Cardiac muscle cell (in vitro differentiated cells and primary cell): ENCODE measurements around the gene PANK4. TPM values are rescaled to one million over a fixed set of nuclear protein-coding genes. Genes with fewer than 3 reads are reported as not detected.

ENCODE experiments used
- DNase-seq, 2 donors: peaks; one replicate each; pipeline versions ENCODE4 v3.0.0 to v3.0.0-alpha.2; 2010 to 2017; ENCODE audit warnings: low read depth in 1 of 2, low spot score in 1 of 2
- H3K27ac ChIP-seq: fragments of 200-600 bp; sonication (generic); 2 replicates; pipeline ENCODE4 v1.5.1; 2016
- H3K27me3 ChIP-seq: fragments of 200-600 bp; sonication (generic); 2 replicates; pipeline ENCODE4 v1.6.0; 2016; ENCODE audit warnings: control low read depth
- H3K36me3 ChIP-seq: fragments of 200-600 bp; sonication (generic); 2 replicates; pipeline ENCODE4 v1.5.1; 2016; ENCODE audit warnings: control low read depth
- H3K4me1 ChIP-seq: fragments of 200-600 bp; sonication (generic); 2 replicates; pipeline ENCODE4 v1.8.1; 2017; ENCODE audit warnings: low read depth, mild to moderate bottlenecking, mixed run types
- H3K4me3 ChIP-seq: fragments of 200-600 bp; sonication (generic); 2 replicates; pipeline ENCODE4 v1.5.1; 2016; ENCODE audit warnings: mild to moderate bottlenecking
- H3K9me3 ChIP-seq: fragments of 200-600 bp; sonication (generic); 2 replicates; pipeline ENCODE4 v1.5.1; 2017; ENCODE audit warnings: low read depth, mild to moderate bottlenecking, control low read depth
- CTCF ChIP-seq: IDR thresholded peaks from 2 replicates; pipeline ENCODE4 v1.5.1; 2012; ENCODE audit warnings: low read depth, mild to moderate bottlenecking, low read length
- polyA plus RNA-seq: library from polyadenylated mRNA; unstranded; fragments of >200 nt; fragmentation: Nextera tagmentation; extraction: Ambion mirVana; gene quantifications from 2 replicates; pipeline ENCODE4 v1.2.1, GENCODE V29; 2016
- total RNA-seq: library from RNA; depleted of rRNA; stranded (reverse); fragments of >200 nt; gene quantifications from 2 replicates; pipeline ENCODE4 v1.2.3, GENCODE V29; 2016

The PANK4 gene
- total and polyA plus RNA-seq, 2 experiments from 2014 or later, result 44.5 to 63.2 TPM

DNA sequence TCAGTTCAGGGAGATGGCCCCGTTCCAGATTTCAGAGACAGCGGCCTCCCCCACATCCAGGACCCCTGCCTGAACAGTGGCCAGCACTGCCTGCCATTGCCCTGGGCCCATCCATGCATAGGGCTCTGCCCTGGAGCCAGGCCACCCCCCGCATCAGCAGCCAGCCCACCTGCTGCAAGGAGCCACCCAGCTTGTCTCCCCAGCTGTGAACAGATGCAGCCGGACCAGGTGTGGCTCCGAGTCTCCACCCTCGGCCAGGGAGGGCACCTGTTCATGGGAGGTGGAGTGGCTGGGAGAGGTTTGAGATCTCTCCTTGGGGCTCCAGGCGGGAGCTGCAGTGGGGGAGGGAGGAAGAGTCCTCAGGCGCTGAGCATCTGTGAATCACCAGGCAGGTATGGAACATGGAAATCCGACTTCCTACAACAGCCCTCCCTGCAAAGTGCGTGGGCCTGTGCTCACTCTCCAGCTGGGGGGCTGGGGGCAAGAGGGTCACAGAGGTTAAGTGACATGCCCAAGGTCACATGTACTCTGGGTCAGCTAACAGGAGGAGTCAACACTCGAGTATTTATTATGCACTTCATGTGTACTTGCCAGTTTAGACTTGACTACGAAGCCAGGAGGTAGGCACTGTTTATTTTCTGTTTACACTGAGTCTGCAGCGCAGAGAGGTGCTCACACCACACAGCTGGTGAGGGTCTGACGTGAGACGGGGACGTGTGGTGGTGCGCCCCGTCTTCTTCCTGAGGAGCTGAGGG, 8.5 kb upstream of the PANK4 start:
- H3K4me1 ChIP-seq, result no peaks in the 10 kb centered on the region
- peaks cover 89% of the 10 kb centered on the region for H3K27me3 ChIP-seq
- H3K27ac ChIP-seq, result no peak overlapping the region
- no peak overlapping the region for H3K4me3 ChIP-seq
- DNase-seq, result peak in 1 of 2 donors; percentile 35
- no peaks in the 10 kb centered on the region for H3K9me3 ChIP-seq
- no peak for TF ChIP-seq CTCF
- H3K36me3 ChIP-seq, result no peaks in the 10 kb centered on the region

DNA sequence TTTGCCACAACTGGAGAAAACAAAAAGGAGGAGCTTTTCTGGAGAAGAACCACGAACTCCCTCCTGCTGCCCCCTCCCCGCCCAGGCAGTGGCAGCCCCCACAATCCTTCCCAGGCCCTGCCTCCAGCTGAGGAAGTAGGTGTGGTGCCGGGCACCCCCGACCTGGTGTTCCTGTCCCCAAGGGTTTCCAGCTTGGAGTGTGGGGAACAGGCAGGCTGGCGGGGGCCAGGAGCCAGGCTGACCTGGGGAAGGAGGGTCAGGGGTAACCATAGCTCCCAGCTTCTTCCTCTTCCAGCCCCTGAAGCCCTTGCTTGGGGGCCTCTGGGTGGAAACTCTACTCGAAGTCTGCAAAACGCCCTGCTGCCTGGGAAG, 7.9 kb upstream of the PANK4 start:
- TF ChIP-seq CTCF, result no peak
- Histone ChIP-seq H3K9me3 (no peaks in the 10 kb centered on the region), H3K4me3 (no peak overlapping the region), H3K4me1 (no peaks in the 10 kb centered on the region), H3K36me3 (no peaks in the 10 kb centered on the region), H3K27ac (no peak overlapping the region), H3K27me3 (peaks cover 93% of the 10 kb centered on the region)
- no peak for DNase-seq

GRCh38 chr1:2533365-2533764, 7.0 kb upstream of the PANK4 start:
- Histone ChIP-seq H3K4me3 (no peak overlapping the region), H3K36me3 (no peaks in the 10 kb centered on the region), H3K4me1 (no peaks in the 10 kb centered on the region), H3K27me3 (peaks cover 96% of the 10 kb centered on the region), H3K27ac (no peak overlapping the region), H3K9me3 (no peaks in the 10 kb centered on the region)
- DNase-seq, result no peak
- no peak for TF ChIP-seq CTCF

DNA sequence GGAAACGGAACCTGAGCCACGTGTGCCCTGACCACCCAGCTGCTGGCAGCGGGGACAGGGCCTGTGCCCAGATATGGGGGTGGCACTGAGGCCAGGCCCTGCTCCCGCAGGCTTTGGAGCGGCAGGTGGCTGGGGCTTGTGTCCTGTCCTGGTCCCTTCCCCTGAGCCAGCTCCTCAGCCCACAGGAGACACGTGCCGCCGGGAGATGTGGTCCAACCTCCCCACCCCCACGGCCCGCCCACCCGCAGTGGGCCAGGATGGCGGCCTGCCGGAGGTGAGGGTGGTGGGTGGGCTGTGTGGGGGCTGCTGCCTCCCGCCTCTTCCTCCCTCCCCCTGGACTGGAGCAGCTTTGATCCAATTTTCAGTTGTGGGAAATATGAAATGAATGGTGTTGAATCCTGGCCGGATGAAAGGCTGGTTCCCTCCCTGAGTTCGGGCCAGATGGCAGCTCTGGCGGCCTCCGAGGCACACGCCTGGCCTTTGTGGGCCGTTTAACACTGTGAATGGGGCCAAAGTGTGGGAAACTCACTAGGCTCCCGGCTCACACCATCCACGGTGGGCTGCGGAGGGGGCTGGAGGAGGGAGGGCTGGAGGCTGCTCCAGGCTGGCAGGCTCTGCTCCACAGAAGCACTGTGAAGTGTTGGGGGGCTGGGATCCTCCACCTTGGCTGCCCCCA, 6.2 kb upstream of the PANK4 start:
- Histone ChIP-seq H3K36me3 (no peaks in the 10 kb centered on the region), H3K27me3 (peaks cover 99% of the 10 kb centered on the region), H3K4me3 (no peak overlapping the region), H3K27ac (no peak overlapping the region), H3K4me1 (no peaks in the 10 kb centered on the region), H3K9me3 (no peaks in the 10 kb centered on the region)
- DNase-seq, result no peak
- no peak for TF ChIP-seq CTCF

DNA sequence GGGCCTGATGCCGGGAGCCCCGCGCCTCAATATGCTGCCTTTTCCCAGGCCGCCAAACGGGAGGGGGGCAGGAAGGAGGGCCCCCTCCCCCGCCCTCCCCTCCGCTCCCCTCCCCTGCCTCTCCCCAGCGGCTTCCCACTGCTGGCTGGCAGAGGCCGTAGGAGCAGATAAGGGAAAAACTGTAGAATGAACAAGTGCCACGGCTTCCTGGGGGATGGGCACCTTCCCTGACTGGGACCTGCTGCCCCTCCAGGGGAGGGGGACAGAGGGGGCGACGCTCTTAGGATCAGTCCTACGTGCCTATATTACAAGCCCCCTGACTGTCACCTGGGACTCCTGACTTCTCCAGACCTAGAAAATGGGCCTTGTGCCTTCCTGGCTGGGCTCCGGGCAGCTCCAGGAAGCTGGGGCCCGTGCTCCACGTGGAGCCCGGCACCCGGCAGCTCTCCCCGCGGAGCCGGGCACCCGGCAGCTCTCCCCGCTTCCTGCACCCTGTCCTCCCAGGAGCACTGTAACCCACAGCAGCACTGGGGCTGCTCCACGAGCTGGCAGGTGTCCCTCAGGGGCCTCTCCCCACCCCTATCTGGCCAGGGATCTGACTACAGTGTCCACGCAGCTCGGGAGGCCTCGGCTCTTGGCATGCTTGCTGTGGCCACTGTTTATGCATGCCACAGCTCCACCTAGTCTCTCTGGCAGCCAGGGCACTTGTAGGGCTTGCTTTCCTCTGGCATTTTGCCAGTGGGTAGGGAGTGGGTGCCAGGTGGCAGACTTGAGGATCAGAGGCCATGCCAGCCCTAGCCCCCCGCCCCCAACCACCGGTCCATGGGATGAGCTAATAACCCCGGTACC, 4.3 kb upstream of the PANK4 start:
- H3K4me1 ChIP-seq, result peaks cover 2% of the 10 kb centered on the region
- peak overlapping the region; percentile 20 for H3K4me3 ChIP-seq
- no peak overlapping the region for H3K27ac ChIP-seq
- H3K36me3 ChIP-seq, result no peaks in the 10 kb centered on the region
- peaks cover 88% of the 10 kb centered on the region for H3K27me3 ChIP-seq
- DNase-seq, result no peak
- no peaks in the 10 kb centered on the region for H3K9me3 ChIP-seq
- no peak for TF ChIP-seq CTCF
